Trophoblast cell (in vitro differentiated cells and primary cell): Measurements from ENCODE around the gene CLEC3B.
"Not testable (repeated sequence)": the region's sequence is repeated elsewhere in the genome, so short reads cannot be mapped to it uniquely, and the experiment has no call there.

Experiments
- DNase-seq, 2 donors: peaks; one replicate each; pipeline ENCODE4 v3.0.0-alpha.2; 2016
- H2AFZ ChIP-seq: 2 replicates; pipeline ENCODE4 v1.6.1; 2013; ENCODE audit warnings: low read length, moderate library complexity, mild to moderate bottlenecking; ENCODE audit not compliant: insufficient read depth, poor library complexity
- H2AK5ac ChIP-seq: 2 replicates; pipeline ENCODE4 v1.6.1; 2013; ENCODE audit warnings: mild to moderate bottlenecking, low read length
- H2BK120ac ChIP-seq: 2 replicates; pipeline ENCODE4 v1.6.1; 2013; ENCODE audit warnings: low read length, mild to moderate bottlenecking, moderate library complexity; ENCODE audit not compliant: insufficient read depth, poor library complexity
- H2BK12ac ChIP-seq: 2 replicates; pipeline ENCODE4 v1.6.1; 2013; ENCODE audit warnings: mild to moderate bottlenecking, low read length, moderate library complexity
- H2BK5ac ChIP-seq: 2 replicates; pipeline ENCODE4 v1.6.1; 2013; ENCODE audit warnings: low read length, low read depth, moderate library complexity, mild to moderate bottlenecking; ENCODE audit not compliant: poor library complexity
- H3K14ac ChIP-seq: 2 replicates; pipeline ENCODE4 v1.6.1; 2013; ENCODE audit warnings: mild to moderate bottlenecking, low read length
- H3K18ac ChIP-seq: 2 replicates; pipeline ENCODE4 v1.6.1; 2013; ENCODE audit warnings: mild to moderate bottlenecking, low read length
- H3K23ac ChIP-seq: 2 replicates; pipeline ENCODE4 v1.6.1; 2013; ENCODE audit warnings: low read length
- H3K27ac ChIP-seq: 2 replicates; pipeline ENCODE4 v1.5.1; 2013; ENCODE audit warnings: low read depth, mild to moderate bottlenecking, inconsistent platforms, low read length, moderate library complexity
- H3K27me3 ChIP-seq: 2 replicates; pipeline ENCODE4 v1.6.1; 2013; ENCODE audit warnings: inconsistent platforms, mild to moderate bottlenecking, low read length, moderate library complexity; ENCODE audit not compliant: insufficient read depth
- H3K36me3 ChIP-seq, 2 experiments: 1 replicate in 1 of 2; 2 replicates in 1 of 2; pipeline ENCODE4 v1.6.1; 2013; ENCODE audit warnings: low read length in 2 of 2, mild to moderate bottlenecking in 2 of 2, moderate library complexity in 1 of 2; ENCODE audit not compliant: insufficient read depth in 2 of 2, control insufficient read depth in 1 of 2
- H3K4ac ChIP-seq: 2 replicates; pipeline ENCODE4 v1.6.1; 2013; ENCODE audit warnings: low read depth, mild to moderate bottlenecking, low read length, moderate library complexity
- H3K4me1 ChIP-seq, 2 experiments: 1 replicate in 1 of 2; 2 replicates in 1 of 2; pipeline ENCODE4 v1.6.1; 2013; ENCODE audit warnings: low read length in 2 of 2, mild to moderate bottlenecking in 2 of 2, moderate library complexity in 1 of 2; ENCODE audit not compliant: insufficient read depth in 2 of 2, control insufficient read depth in 1 of 2
- H3K4me2 ChIP-seq: 2 replicates; pipeline ENCODE4 v1.6.1; 2013; ENCODE audit warnings: inconsistent platforms, mild to moderate bottlenecking, low read length, moderate library complexity
- H3K4me3 ChIP-seq: 2 replicates; pipeline ENCODE4 v1.5.1; 2013; ENCODE audit warnings: mild to moderate bottlenecking, low read depth, low read length, inconsistent platforms
- H3K79me1 ChIP-seq: one replicate; pipeline ENCODE4 v1.6.1; 2013; ENCODE audit warnings: low read length
- H3K79me2 ChIP-seq: 2 replicates; pipeline ENCODE4 v1.6.1; 2013; ENCODE audit warnings: low read length, mild to moderate bottlenecking; ENCODE audit not compliant: control insufficient read depth, insufficient read depth, poor library complexity
- H3K9ac ChIP-seq: 2 replicates; pipeline ENCODE4 v1.6.1; 2013; ENCODE audit warnings: mild to moderate bottlenecking, low read length
- H3K9me3 ChIP-seq: 2 replicates; pipeline ENCODE4 v1.6.1; 2013; ENCODE audit warnings: low read depth, mild to moderate bottlenecking, control low read depth, inconsistent platforms, low read length; ENCODE audit not compliant: insufficient read depth
- H4K12ac ChIP-seq: 2 replicates; pipeline ENCODE4 v1.6.1; 2013; ENCODE audit warnings: low read depth, mild to moderate bottlenecking, low read length, moderate library complexity
- H4K8ac ChIP-seq: 2 replicates; pipeline ENCODE4 v1.6.1; 2013; ENCODE audit warnings: low read depth, mild to moderate bottlenecking, low read length, moderate library complexity
- H4K91ac ChIP-seq: one replicate; pipeline ENCODE4 v1.6.1; 2013; ENCODE audit warnings: low read depth, mild to moderate bottlenecking, low read length, moderate library complexity
- WGBS: extraction: QIAGEN DNeasy Blood & Tissue Kit; methylation state at CpG from one replicate; pipeline ENCODE4 v1.1.7; 2013; ENCODE audit warnings: missing lambda C conversion rate; ENCODE audit not compliant: insufficient read length, insufficient coverage; ENCODE audit errors: extremely low coverage; 5-methylcytosine and 5-hydroxymethylcytosine counted together

Gene CLEC3B

DNA sequence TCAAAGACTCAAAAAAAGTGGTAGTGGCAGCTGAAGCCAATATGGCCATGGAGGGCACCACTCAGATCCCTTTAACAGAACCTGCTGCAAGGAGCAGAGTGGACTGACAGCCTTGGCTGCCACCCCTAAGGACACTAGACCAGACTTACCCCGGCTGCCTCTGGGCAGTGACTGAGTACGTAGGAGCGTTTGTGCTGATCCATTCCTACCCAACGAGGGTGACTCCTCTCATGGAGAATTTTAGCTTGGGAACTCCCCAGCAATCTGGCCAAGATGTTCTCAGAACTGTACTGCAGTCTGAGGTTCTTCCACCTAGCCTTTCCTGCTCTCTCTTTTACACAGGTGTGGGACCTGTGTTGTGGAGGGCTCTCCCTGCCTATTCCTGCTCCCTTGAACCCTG, 22.1 kb downstream of the CLEC3B start:
- no CpG with 5 or more reads among the region's 4 CpGs for WGBS
- Histone ChIP-seq H3K27me3 (no peaks in the 10 kb centered on the region), H4K91ac (no peak overlapping the region), H3K79me2 (no peaks in the 10 kb centered on the region), H3K4ac (no peak overlapping the region), H3K4me2 (no peak overlapping the region), H2BK120ac (no peak overlapping the region), H3K18ac (no peak overlapping the region), H3K4me1 (peaks cover 0 to 4% of the 10 kb centered on the region in 2 experiments), H3K9me3 (no peaks in the 10 kb centered on the region), H3K9ac (no peak overlapping the region), H3K14ac (no peak overlapping the region), H2AFZ (no peak overlapping the region), H3K4me3 (no peak overlapping the region), H3K79me1 (no peaks in the 10 kb centered on the region), H3K27ac (no peak overlapping the region), H4K12ac (no peak overlapping the region), H3K23ac (no peak overlapping the region), H3K36me3 (no peaks in the 10 kb centered on the region), H2BK12ac (no peak overlapping the region), H4K8ac (no peak overlapping the region), H2AK5ac (no peak overlapping the region), H2BK5ac (no peak overlapping the region)
- DNase-seq, result no peak

- H2BK12ac ChIP-seq, result no peak overlapping the region
- no peak overlapping the region for H4K8ac ChIP-seq
- H3K4me3 ChIP-seq, result no peak overlapping the region
- no peak overlapping the region for H4K12ac ChIP-seq
- H2AFZ ChIP-seq, result no peak overlapping the region
- H3K23ac ChIP-seq, result no peak overlapping the region
- no peak overlapping the region for H2BK5ac ChIP-seq
- H3K14ac ChIP-seq, result no peak overlapping the region
- H3K9ac ChIP-seq, result no peak overlapping the region
- H2BK120ac ChIP-seq, result no peak overlapping the region
- H3K18ac ChIP-seq, result no peak overlapping the region
- H3K79me2 ChIP-seq, result no peaks in the 10 kb centered on the region
- H2AK5ac ChIP-seq, result no peak overlapping the region
- no peak overlapping the region for H3K4ac ChIP-seq
- no CpG with 5 or more reads among the region's 4 CpGs for WGBS
- no peak overlapping the region for H4K91ac ChIP-seq
- no peak overlapping the region for H3K27ac ChIP-seq
- H3K27me3 ChIP-seq, result no peaks in the 10 kb centered on the region
- no peak for DNase-seq
- no peaks in the 10 kb centered on the region for H3K4me1 ChIP-seq
- no peaks in the 10 kb centered on the region for H3K36me3 ChIP-seq
- no peak overlapping the region for H3K4me2 ChIP-seq
- no peaks in the 10 kb centered on the region for H3K79me1 ChIP-seq
- no peaks in the 10 kb centered on the region for H3K9me3 ChIP-seq
Measured at GRCh38 chr3:45049807-45050206, 23.7 kb downstream of the CLEC3B start.

DNA sequence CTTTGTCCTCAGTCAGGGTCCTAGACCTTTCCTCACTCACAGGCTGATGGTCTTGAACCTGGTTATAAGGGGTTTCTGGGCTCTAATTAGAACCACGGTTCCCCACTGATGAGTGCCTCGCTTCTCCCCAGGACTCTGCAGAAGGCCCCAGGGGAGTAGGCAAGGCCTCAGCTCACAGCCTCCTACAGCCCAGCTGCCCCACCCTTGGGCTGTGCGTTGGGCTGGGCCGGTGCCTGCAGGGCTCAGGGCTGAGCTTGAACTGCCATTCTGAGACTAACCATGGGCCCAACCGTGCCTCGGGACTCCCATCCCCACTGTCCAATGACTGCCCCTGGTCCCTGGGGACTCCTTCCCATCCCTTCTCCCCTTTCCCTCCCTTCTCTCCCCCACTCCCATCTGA, 25.6 kb downstream of the CLEC3B start:
- Histone ChIP-seq H2AFZ (no peak overlapping the region), H3K23ac (no peak overlapping the region), H4K91ac (no peak overlapping the region), H3K4me1 (no peaks in the 10 kb centered on the region), H3K9me3 (no peaks in the 10 kb centered on the region), H3K27me3 (no peaks in the 10 kb centered on the region), H3K27ac (no peak overlapping the region), H2AK5ac (no peak overlapping the region), H3K4me2 (no peak overlapping the region), H2BK120ac (no peak overlapping the region), H3K36me3 (no peaks in the 10 kb centered on the region), H4K12ac (no peak overlapping the region), H3K9ac (no peak overlapping the region), H3K79me2 (no peaks in the 10 kb centered on the region), H2BK5ac (no peak overlapping the region), H3K18ac (no peak overlapping the region), H3K14ac (no peak overlapping the region), H4K8ac (no peak overlapping the region), H3K4me3 (no peak overlapping the region), H2BK12ac (no peak overlapping the region), H3K4ac (no peak overlapping the region), H3K79me1 (no peaks in the 10 kb centered on the region)
- no CpG with 5 or more reads among the region's 6 CpGs for WGBS
- DNase-seq, result no peak

- H3K4me1 ChIP-seq, H3K27ac ChIP-seq, H4K91ac ChIP-seq, H3K14ac ChIP-seq, H3K79me1 ChIP-seq, H3K18ac ChIP-seq, H4K12ac ChIP-seq, H2BK5ac ChIP-seq, H3K9me3 ChIP-seq, H4K8ac ChIP-seq, H3K36me3 ChIP-seq, H3K4ac ChIP-seq, H2AFZ ChIP-seq, H3K79me2 ChIP-seq, H2BK120ac ChIP-seq, H3K4me2 ChIP-seq, H3K23ac ChIP-seq, H2BK12ac ChIP-seq, H3K9ac ChIP-seq, DNase-seq, H3K27me3 ChIP-seq, H2AK5ac ChIP-seq, H3K4me3 ChIP-seq: not testable (repeated sequence)
- no CpG with 5 or more reads among the region's 1 CpG for WGBS
Measured at GRCh38 chr3:45053805-45054195, 27.7 kb downstream of the CLEC3B start.
